Lower lobe of right lung (tissue), 2 donors: ENCODE measurements around the gene SPG11. TPM values are rescaled to one million over a fixed set of nuclear protein-coding genes. Genes with fewer than 3 reads are reported as not detected.
"Not testable (repeated sequence)": the region's sequence is repeated elsewhere in the genome, so short reads cannot be mapped to it uniquely, and the experiment has no call there.

Source experiments
- ATAC-seq, 2 donors: fragments of 200-7000 bp; cut with Tn5 transposase; one replicate each; pipeline ENCODE4 v1.9.1; 2020 to 2022; ENCODE audit warnings: mild to moderate bottlenecking in 2 of 2, moderate library complexity in 2 of 2
- DNase-seq: peaks from one replicate; pipeline ENCODE4 v3.0.0-alpha.2; 2020
- H3K27ac ChIP-seq: fragments of 200-600 bp; one replicate; pipeline ENCODE4 v1.8.0; 2022
- H3K27me3 ChIP-seq: fragments of 200-600 bp; one replicate; pipeline ENCODE4 v1.8.0; 2022; ENCODE audit warnings: low read depth
- H3K36me3 ChIP-seq: fragments of 200-600 bp; one replicate; pipeline ENCODE4 v1.8.0; 2022; ENCODE audit warnings: mild to moderate bottlenecking
- H3K4me1 ChIP-seq: fragments of 200-600 bp; one replicate; pipeline ENCODE4 v1.8.0; 2022
- H3K4me3 ChIP-seq: fragments of 200-600 bp; one replicate; pipeline ENCODE4 v1.8.0; 2022; ENCODE audit warnings: mild to moderate bottlenecking
- H3K9me3 ChIP-seq: fragments of 200-600 bp; one replicate; pipeline ENCODE4 v1.8.0; 2022
- intact Hi-C: fragments of 100-400 bp; cut with DNase I; formaldehyde crosslinking; loops from one replicate; pipeline ENCODE4 v1.11.0; 2022
- total RNA-seq: library from RNA; stranded (reverse); fragmentation: NEBNext Ultra II Directional; extraction: Animal tissue kit (Norgen Biotek cat#: 25700); gene quantifications from one replicate; pipeline ENCODE4 v1.2.1, GENCODE V29; 2021
- TF ChIP-seq, protein P1 (sequence below): fragments of 200-600 bp; IDR thresholded peaks from one replicate; pipeline ENCODE4 v1.8.0; 2022; ENCODE audit warnings: antibody characterized with exemption, mild to moderate bottlenecking
- donor health status: DM: no; HTN: yes; CAD: no; lungs with severe emphysema.

Gene SPG11
- total RNA-seq, 1 donor from 2014 or later, result 99.7 TPM

DNA sequence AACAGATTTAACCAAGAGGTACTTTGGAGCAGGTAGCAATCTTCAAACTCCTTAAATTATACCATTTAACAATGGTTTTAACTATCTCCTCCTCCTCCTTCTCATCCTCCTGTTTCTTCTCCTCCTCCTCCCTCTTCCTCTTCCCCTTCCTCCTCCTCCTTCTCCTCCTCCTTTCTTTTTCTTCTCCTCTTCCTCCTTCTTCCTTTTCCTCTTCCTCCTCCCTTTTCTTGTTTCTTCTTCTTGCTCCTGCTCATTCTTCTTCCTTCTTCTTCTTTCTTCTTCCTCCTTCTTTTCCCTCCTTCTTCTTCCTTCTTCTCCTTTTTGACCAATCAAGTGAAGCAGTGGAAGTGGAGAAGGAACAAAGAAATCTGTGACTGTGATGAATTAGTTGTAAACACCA, 33.6 kb upstream of the SPG11 start:
- intact Hi-C loops, result no loop called here
- no peaks in the 10 kb centered on the region for H3K4me1 ChIP-seq
- H3K9me3 ChIP-seq, result peaks cover 11% of the 10 kb centered on the region
- DNase-seq (no peak), ATAC-seq (no peak)
- no peaks in the 10 kb centered on the region for H3K27me3 ChIP-seq
- no peaks in the 10 kb centered on the region for H3K36me3 ChIP-seq
- H3K27ac ChIP-seq, result no peak overlapping the region
- TF ChIP-seq, protein P1, sequence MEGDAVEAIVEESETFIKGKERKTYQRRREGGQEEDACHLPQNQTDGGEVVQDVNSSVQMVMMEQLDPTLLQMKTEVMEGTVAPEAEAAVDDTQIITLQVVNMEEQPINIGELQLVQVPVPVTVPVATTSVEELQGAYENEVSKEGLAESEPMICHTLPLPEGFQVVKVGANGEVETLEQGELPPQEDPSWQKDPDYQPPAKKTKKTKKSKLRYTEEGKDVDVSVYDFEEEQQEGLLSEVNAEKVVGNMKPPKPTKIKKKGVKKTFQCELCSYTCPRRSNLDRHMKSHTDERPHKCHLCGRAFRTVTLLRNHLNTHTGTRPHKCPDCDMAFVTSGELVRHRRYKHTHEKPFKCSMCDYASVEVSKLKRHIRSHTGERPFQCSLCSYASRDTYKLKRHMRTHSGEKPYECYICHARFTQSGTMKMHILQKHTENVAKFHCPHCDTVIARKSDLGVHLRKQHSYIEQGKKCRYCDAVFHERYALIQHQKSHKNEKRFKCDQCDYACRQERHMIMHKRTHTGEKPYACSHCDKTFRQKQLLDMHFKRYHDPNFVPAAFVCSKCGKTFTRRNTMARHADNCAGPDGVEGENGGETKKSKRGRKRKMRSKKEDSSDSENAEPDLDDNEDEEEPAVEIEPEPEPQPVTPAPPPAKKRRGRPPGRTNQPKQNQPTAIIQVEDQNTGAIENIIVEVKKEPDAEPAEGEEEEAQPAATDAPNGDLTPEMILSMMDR, result no peak
- H3K4me3 ChIP-seq, result no peak overlapping the region

DNA sequence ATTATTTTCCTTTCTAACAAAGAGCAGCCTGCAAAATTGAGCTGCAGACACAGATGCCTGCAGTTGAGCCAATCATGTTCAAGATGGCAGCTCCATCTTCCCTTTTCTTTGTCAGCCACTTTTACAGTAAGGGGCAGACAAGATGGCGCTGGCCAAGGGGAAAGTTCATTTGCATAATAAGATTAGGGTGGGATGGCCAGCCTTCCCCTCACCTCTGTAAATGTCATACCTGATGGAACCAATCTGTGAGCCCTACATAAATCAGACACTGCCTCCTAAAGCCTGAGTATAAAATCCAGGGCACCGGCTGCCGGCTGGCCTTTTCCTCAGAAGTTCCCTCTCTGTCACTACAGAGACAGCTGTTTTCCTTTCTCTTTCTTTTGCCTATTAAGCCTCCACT, 31.8 kb upstream of the SPG11 start:
- DNase-seq (no peak), ATAC-seq (no peak)
- intact Hi-C loops, result no loop called here
- no peaks in the 10 kb centered on the region for H3K4me1 ChIP-seq
- H3K36me3 ChIP-seq, result no peaks in the 10 kb centered on the region
- H3K27me3 ChIP-seq, result no peaks in the 10 kb centered on the region
- H3K9me3 ChIP-seq, result peaks cover 9% of the 10 kb centered on the region
- no peak overlapping the region for H3K27ac ChIP-seq
- TF ChIP-seq, protein P1, result no peak
- no peak overlapping the region for H3K4me3 ChIP-seq

DNA sequence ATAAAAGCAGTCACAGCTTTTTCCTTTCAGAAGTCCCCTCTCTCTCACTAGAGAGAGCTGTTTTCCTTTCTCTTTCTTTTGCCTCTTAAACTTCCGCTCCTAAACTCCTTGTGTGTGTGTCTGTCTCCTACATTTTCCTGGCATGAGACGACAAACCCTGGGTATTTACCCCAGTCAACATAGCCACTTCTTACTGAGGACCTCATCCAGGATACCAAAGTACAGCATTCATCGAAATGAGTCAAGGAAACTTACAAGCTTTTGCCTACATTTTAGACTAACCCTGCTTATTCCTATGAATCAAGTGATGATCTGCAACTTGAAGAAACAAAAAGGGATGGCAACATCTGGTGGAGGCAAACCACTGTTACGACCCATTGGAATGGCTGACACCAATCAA, 31.0 kb upstream of the SPG11 start:
- H3K36me3 ChIP-seq, result no peaks in the 10 kb centered on the region
- no peak overlapping the region for H3K27ac ChIP-seq
- TF ChIP-seq, protein P1, result no peak
- DNase-seq (no peak), ATAC-seq (no peak)
- peaks cover under 1% of the 10 kb centered on the region for H3K9me3 ChIP-seq
- intact Hi-C loops, result no loop called here
- H3K27me3 ChIP-seq, result no peaks in the 10 kb centered on the region
- no peak overlapping the region for H3K4me3 ChIP-seq
- no peaks in the 10 kb centered on the region for H3K4me1 ChIP-seq

DNA sequence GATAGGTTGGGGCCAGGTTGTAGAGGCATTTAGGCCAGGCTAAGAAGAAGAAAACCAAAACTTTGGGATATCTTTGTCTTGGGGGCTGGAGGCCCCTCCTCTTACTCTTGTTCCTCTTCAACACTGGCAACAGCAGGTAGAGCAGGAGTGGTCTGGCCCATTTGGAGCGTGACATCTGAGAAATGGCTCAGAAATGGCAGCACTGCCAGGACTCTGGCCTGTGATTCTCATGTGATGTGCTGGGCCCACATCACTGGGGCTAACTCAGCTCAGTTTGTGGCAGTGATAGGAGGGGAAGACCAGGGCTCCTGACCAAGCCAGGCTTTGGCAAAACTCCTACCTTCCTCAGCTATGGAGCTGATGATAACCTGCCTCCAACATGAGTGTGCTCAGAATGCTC, 29.2 kb upstream of the SPG11 start:
- Histone ChIP-seq H3K36me3 (no peaks in the 10 kb centered on the region), H3K4me1 (no peaks in the 10 kb centered on the region), H3K4me3 (no peak overlapping the region), H3K27me3 (no peaks in the 10 kb centered on the region), H3K9me3 (no peaks in the 10 kb centered on the region), H3K27ac (no peak overlapping the region)
- intact Hi-C loops, result no loop called here
- no peak for DNase-seq
- ATAC-seq, result no peak
- TF ChIP-seq, protein P1, result no peak

DNA sequence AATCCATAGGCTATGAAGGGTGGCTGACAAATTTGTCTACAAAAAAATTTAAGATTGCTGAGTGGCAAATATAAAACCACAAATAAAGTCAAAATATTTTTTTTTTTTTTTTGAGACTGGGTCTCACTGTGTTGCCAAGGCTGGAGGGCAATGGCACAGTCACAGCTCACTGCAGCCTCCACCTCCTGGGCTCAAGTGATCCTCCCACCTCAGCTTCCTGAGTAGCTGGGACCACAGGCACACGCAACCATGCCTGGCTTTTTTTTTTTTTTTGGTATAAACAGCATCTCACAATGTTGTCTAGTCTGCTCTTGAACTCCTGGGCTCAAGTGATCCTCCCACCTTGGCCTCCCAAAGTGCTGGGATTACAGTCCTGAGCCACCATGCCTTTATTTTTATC, 26.8 kb upstream of the SPG11 start:
- DNase-seq, intact Hi-C loops, ATAC-seq: not testable (repeated sequence)

DNA sequence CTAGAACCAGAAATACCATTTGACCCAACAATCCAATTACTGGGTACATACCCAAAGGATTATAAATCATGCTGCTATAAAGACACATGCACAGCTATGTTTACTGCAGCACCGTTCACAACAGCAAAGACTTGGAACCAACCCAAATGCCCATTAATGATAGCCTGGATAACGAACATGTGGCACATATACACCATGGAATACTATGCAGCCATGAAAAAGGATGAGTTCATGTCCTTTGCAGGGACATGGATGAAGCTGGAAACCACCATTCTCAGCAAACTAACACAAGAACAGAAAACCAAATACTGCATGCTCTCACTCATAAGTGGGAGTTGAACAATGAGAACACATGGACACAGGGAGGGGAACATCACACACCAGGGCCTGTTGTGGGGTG, 25.9 kb upstream of the SPG11 start:
- H3K9me3 ChIP-seq, H3K4me3 ChIP-seq, H3K36me3 ChIP-seq, DNase-seq, intact Hi-C loops, H3K4me1 ChIP-seq, H3K27me3 ChIP-seq, H3K27ac ChIP-seq, ATAC-seq: not testable (repeated sequence)

More for the DNA sequence above, 26.8 kb upstream of the SPG11 start:
- H3K36me3 ChIP-seq, H3K9me3 ChIP-seq, H3K27me3 ChIP-seq, H3K27ac ChIP-seq, H3K4me1 ChIP-seq, H3K4me3 ChIP-seq: not testable (repeated sequence)

DNA sequence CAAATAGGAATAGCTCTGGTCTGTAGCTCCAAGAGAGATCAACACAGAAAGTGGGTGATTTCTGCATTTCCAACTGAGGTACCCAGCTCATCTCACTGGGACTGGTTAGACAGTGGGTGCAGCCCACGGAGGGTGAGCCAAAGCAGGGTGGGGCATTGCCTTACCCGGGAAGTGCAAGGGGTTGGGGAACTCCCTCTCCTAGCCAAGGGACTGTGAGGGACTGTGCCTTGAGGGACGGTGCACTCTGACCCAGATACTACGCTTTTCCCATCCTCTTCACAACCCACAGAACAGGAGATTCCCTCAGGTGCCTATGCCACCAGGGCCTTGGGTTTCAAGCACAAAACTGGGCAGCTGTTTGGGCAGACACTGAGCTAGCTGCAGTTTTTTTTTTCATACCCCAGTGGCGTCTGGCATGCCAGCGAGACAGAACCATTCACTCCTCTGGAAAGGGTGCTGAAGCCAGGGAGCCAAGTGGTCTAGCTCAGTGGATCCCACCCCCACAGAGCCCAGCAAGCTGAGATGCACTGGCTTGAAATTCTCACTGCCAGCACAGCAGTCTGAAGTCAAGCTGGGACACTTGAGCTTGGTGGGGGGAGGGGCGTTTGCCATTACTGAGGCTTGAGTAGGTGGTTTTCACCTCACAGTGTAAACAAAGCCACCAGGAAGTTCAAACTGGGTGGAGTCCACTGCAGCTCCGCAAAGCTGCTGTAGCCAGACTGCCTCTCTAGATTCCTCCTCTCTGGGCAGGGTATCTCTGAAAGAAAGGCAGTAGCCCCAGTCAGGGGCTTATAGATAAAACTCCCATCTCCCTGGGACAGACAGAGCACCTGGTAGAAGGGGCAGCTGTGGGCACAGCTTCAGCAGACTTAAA, 19.6 kb upstream of the SPG11 start:
- intact Hi-C loops, result not testable (repeated sequence)
- H3K27ac ChIP-seq, result peak overlapping the region; percentile 79
- ATAC-seq, result peak; percentile 72 to 82

More for the DNA sequence above, 19.6 kb upstream of the SPG11 start:
- not testable (repeated sequence) for H3K9me3 ChIP-seq, H3K36me3 ChIP-seq, H3K27me3 ChIP-seq
- peak overlapping the region; percentile 20 for H3K4me3 ChIP-seq
- peak; percentile 95 for DNase-seq
- peaks cover 23% of the 10 kb centered on the region for H3K4me1 ChIP-seq
